ENCODE data around the gene TPH1.

The TPH1 gene

DNA sequence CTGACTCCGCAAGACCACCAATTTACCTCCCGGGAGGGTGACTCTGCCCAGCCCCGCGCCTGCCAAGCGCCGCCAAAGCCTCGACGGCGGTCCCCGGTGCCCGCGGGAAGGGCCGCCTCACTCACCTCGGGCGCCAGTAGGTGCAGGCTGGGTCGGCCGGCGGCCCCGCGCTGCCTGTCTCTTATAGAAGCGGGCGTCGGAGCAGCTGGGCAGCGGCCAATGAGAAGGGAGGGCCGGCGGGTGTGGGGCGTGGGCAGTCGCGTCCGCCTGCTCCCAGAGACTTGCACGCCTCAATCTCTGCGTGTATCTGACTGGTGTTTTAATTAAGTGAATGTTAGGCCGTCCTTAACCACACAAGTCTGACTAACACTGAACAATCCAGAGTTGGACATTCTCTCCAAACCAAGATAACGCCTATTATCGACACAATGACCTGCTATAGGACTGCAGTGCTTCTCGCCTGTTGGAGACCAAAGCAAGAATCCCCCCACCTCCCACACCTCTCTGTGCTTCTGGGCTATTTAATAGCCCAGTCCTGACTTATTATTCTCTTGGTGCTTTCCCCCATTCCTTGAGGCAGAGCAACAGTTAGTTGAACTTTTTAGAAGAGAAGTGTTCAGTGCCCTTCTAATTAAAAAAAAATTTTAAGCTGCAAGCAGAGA lies at the start of gene TPH1:
TSS of gene TPH1 (minus strand) at position 154 of the 662 bp plus-strand sequence. CDS start 5,507 bp downstream, outside the sequence.
- peak; percentile 22 for DNase-seq (ENCODE audit: low spot score)

DNA sequence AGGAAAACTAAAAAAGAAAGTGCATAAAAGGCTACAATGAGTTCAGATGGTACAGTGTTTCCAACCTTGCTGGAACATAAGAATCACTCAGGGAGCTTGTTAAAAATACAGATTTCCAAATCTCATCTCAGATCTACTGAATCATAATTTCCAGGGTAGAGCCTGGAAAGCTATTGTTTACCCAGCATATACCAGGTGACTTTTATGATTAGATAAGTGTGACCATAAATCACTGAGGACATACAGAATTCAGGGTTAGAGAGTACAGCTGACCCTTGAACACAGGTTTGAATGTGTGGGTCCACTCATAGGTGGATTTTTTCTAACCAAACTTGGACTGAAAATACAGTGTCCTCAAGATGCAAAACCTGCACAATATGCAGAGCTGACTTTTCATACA lies 47.9 kb upstream of the TPH1 start:
- no peak for DNase-seq (ENCODE audit: low spot score)

DNA sequence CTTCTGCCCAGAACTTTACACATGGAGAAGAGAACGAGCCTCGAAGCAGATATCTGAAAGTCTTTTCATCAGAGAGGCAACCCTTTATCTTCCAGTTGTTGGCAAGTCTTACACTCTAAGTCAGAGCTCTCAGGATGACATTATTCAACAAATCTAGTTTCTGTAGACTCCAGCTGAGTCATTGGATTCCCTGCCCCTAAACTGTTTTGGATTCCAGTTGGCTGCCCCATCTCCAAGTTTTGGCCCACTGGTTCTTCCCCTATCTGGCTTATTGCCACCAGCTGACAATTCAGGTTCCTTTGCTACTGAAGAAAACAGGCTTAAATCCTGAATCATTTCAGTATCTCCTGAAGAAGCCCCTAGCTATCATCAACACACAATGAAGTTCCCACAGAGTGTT lies 45.7 kb upstream of the TPH1 start:
- no peak for DNase-seq (ENCODE audit: low spot score)

DNA sequence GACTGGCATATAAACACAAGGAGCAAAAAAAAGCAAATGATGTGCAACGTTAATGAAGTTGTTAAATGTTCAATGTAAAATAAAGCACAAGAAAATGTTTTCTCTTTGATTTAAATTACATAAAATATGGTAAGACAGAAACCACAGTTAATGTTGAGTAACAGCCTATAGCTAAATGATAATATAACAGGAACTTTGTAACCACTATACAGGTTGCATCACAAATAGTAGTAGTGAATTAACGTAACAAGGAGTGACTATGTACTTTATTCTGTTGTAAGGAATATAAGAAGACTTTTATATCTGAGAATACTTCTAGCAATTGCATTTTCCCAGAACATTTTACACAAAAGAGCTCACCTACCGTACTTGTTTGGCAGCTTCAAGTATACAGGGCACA lies 42.9 kb upstream of the TPH1 start:
- no peak for DNase-seq (ENCODE audit: low spot score)

DNA sequence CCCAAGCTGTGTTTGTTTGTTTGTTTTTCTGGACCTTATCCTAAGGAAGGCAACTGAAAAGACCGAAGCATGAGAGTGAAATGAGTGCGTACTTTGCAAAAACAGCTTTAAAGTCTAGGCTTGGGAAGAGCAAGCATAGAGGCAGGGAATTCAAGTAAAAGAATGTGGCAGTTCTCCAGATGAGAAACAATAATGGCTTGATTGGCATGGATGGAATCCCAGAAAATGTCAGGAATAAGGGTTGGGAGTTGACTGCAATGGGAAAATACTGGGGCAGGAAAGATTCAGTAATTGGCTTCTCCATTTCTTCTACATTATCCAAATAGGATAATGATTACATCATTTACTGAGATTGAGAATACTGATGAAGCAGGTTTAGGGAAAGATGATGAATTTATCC lies 42.3 kb upstream of the TPH1 start:
- no peak for DNase-seq (ENCODE audit: low spot score)

DNA sequence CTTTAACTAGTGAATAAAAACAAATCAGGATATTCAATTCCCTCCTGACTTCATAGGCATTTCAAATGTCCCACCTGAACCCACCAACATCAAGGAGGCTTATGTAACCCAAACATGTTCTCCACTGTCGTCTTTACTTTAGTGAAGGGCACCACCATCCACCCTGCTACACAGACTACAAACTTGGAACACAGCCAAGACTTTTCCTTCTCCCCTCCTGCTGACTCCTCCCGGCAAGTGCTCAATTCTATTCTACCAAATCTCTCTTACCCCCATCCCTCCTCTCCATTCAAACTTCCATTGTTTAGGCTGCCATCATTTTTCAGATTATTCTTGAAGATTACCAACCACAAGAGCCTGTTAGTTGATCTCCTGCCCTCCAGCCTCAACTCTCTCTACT lies 35.5 kb upstream of the TPH1 start:
- no peak for DNase-seq (ENCODE audit: low spot score)

DNA sequence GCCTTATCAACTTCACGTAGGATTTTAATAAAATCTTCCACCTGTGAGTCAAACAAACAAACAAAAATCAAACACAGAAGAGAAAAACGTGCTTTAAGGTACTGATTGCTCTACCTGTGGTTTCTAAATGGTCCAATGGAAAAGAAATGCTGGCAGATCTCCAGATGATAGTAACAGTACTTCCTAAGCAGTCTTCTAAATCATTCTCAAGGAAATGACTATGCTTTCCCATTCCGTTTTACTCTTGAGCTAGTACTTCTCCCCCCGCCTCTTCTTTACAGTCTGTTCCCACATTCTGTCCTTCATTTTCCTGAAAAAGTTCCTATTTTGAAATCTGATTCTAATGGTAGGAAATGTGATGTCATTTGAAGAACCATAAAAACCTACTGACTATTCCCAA lies 34.4 kb upstream of the TPH1 start:
- no peak for DNase-seq (ENCODE audit: low spot score)

DNA sequence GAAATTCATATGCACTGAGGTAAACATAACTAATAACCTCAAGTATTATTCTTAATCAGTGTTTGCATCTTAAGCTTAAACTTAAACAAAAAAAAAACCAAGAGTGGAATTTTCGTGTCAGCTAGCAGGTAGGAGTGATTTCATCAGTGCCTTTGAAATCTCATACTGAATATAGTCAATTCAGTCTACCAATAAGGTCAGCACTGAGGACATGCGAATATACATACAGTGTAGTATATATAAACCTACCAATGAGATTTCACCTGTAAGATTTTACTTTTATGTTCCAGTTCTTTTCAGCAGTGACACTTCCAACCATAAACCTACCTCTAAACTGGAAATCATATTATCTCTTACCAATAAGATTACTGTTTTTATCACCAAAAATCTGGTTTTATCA lies 32.8 kb upstream of the TPH1 start:
- no peak for DNase-seq (ENCODE audit: low spot score)

DNA sequence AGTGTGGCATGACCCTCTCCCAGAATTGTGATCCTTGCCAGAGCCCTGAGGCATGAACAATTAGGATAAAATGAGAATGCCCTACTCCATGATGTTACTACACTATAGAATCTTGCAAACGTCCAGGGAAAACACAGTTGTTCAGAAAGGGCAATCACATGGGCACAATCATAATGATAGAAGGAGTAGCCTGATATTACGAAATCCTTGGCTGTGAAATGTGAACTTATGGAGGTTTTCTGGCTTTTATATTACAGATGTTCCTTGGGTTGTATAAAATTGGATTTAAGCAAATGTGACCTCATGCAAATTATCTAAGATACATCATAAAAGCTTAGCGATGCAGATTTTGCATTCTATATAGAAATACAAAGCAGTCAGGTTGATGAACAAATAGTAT lies 29.4 kb upstream of the TPH1 start:
- no peak for DNase-seq (ENCODE audit: low spot score)

DNA sequence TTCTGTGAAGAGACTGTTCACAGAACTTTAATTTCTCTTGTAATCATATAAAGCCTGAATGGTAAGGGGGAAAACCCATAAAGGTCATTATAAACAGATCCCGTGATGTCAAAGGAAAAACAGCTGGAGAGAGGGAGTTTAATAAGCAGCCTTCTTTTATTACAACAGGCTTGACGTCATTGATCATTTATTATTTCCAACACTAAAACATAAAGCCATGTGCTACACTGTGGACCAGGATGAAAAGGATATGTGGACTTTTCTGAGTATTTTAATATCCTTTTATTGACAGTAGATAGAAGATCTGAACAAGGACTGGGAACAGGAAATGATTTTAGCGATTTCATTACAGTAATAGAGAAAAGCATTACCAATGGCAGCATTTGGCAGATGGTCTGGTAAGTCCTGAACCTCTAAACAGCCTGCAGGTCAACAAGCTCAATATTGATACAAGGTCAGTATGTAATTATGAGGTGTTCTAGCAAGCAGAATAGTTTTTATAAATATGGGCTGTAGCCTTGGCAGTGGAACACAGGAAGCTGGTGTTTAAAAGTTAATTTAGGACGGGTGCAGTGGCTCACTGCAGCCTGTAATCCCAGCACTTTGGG lies 25.1 kb upstream of the TPH1 start:
- no peak for DNase-seq (ENCODE audit: low spot score)

DNA sequence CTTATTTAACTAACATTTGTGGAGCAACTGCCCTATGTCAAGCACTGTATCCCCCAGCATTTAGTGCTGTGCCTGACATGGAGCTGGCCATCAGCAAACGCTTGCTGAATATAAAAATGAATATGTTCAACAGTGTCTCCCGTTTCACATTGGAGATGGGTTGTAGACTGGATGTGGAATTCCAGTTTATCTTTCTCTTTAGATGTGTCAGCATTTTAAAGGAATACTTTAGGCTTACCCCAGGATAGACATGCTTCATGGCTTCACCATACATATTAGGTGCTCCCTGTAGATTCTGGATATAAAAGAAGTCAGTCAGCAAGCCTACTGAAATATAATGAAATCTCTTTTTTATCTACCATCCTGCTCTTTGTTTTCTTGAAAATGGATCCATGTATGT lies 21.3 kb upstream of the TPH1 start:
- no peak for DNase-seq (ENCODE audit: low spot score)

DNA sequence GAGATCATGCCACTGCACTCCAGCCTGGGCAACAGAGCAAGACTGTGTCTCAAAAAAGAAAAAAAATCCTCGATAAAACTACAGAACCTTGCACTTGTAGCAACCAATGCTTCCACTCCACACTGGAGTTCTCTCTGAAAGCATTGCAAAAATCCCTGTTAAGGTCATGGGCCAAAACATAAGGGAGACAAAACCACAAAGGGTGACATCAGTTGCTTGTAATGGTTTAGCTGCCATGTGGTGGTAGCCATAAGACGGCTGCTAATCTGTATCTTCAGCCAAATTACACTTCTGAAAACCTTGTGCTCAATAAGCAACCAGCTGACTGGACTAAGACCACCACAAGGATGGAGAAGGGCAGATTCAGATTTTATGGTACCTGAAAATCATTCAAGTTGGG lies 20.6 kb upstream of the TPH1 start:
- DNase-seq (ENCODE audit: low spot score): no peak

DNA sequence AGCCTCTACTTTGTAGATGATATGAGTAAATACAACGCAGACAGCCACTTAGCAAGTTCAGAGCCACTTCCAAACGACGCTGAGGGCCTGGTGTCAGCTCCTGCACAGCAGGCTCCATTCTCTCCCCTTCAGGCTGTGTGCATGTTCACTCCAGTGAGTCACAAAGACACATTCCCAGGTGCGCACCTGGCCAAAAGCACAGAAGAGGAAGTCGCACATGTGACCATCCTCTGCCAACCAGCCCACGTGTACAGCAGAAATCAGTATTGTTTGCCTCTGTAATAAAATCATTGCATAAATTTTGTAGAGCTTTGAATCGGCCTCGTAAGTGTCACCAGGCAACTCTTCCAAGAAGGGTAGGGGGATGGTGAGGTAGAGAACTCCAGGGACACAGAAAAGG lies 19.5 kb upstream of the TPH1 start:
- no peak for DNase-seq (ENCODE audit: low spot score)

DNA sequence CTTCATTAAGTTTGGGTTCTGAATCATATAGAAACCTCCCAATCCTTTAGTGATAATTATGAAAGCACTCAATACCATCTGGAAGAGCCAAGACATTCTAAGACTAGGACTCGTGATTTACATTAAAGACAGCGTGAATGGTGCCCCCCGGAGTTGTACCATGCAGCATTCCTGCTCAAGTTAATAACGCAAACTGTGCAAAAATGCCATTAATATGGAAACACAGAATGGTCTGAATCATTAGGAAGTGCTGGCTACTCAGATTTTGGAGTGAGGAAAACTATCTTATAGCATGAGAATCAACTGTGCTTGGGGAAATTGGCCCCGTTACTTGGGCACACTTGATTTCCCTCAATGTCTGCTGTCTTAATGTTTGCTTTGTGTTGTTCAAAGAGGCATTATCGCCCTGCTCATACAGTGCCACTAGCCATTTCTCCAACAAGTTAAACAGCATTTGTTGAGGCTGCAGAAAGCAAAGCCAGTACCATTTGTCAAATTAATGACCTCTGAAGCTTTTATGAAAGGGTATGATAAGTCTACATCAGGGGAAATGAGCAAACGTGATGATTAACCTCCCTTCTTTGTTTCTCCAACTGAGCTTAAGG lies 18.5 kb upstream of the TPH1 start:
- DNase-seq (ENCODE audit: low spot score): no peak

DNA sequence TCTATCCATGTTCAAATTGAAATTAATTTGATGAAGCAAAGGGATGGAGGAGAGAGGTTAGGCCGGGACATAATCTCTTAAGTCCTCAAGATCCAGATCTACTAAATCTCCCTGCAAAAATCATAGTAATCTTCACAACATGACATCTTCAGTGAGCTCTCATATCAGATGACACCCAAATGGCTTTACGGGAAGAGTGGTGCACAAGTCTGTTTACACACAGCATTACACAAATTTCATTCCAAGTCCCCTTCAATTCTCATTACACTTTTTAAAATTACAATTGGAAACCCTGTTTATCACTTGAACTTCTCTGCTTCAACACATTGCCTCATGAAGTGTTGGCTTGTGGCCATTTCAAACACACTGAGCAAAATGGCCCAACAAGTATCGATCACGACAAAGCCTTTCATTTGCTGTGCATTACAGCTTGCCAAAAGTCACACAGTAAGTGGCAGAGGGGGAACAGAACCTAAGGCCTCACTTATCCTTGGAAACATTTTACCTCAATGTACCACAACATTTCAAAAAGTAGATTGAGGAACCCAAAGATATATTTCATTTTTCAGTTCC lies 17.9 kb upstream of the TPH1 start:
- DNase-seq (ENCODE audit: low spot score): no peak

DNA sequence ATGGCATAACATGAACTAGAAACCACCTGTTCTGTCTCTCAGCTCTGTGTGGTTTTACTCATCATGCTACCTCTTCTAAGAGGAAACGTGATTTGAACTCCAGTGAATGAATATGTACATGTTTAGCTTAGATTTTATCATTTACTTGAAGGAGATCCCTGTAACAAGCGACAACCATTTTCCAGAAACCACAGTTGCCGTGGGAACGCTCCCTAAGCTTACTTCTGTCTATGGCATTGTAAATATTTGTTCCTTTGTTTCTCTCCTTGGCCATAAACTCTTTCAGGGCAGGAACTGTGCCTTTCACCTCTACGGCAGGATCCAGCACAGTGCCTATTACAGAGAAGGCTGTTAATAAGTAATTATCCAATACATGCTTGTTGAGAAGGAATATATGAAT lies 17.1 kb upstream of the TPH1 start:
- no peak for DNase-seq (ENCODE audit: low spot score)

DNA sequence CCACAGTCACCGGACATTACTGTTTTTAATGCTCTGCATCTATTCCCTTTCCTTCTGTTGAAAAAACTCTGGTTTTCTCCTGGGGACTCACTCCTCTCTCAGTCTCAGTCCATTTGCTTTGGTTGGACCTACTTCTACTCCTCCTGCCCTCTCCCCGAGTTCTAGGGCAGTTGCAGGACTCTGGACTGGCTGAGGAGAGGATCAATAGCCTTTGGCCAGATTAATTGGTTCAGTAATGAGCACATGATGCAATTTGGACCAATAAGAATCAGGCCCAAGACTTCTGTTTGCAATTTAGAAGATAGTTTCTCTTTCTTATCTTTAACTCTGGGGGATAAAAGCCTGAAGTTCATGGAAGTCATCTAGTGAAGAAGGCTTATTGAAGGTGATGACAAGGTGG lies 15.3 kb upstream of the TPH1 start:
- no peak for DNase-seq (ENCODE audit: low spot score)

DNA sequence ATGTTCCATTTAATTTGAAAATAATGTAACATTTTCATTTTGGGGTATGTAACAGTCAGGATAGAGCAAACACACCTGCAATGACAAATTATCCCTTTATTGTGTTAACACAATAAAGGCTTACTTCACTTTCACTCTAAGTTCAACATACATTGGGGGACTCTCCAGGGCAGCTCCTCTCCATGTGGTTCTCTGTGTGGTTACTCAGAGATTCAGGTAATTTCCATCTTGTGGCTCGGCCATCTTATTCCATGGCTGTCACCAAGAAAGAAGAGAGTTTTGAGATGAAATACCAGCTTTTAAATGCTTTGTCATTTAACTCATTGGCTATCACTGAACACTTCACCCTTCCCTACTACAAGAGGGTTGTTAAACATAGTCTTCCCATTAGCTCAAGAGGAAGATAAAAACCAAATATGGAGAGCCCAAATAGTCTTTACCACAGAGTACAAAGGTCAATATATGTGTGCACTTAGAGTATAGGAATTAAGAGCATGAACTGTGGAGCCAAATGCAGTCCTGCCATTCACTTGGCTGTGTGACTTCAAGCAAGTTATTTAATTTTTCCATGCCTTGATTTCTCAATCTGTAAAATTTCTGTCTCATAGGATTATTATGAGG lies 10.6 kb upstream of the TPH1 start:
- no peak for DNase-seq (ENCODE audit: low spot score)

DNA sequence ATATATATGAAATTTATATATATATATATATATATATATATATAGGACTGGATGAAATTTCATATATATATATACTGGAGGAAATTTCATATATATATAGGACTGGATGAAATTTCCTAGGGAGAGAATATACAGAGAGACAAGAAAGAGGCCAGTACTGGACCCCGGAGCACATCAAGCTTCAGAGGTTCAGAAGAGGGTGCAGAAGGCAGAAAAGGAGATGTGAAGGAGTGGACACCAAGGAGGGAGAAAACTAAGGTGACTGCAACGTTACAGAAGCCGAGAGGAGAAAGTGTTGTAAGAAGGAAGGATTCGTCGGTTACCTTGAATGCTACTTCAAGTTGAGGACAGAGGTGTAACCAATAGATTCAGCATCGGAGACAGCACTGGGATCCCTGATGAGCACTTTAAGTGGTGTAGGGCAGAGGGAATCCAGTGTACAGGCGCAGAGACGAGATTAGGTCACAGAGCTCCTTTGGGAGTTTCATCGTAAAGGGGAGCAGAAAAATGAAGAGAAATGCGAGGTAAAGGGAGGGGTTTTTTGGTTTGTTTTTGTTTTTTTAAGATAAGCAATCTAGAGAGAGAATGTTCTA lies 8.5 kb upstream of the TPH1 start:
- no peak for DNase-seq (ENCODE audit: low spot score)

DNA sequence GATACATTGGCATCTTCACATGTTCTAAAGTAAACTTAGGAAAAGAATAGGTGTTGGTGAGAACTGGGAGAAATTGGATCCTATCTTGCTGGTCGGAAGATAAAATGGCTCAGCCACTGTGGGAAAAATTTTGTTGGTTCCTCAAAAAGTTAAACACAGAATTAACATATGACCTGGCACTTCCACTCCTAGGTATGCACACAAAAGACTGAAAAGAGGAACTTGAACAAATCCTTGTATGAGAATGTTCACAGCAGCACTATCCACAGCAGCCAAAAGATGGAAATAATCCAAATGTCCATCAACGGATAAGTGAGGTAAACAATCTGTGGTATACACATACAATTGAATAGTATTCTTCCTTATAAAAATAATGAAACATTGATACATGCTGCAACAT lies 4.8 kb upstream of the TPH1 start:
- DNase-seq (ENCODE audit: low spot score): no peak

DNA sequence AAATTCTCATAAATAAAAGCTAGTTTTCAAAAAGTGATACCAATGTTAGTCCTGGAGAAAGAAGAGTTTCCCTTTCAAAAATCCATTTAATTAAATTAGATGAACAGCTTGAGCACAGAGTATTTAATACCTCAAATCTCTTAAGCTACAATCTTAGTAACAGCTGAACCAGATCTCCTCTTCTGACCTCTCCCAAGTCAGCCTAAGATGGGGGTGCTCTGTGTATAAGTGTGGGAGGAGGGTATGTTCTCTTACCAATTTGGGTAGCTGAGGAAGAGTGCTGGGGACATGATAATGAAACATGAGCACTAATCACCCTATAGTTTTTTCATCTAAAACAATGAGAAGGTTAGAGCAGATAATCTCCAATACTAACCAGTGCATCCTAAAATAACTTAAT lies 9.6 kb downstream of the TPH1 start:
- no peak for DNase-seq (ENCODE audit: low spot score)

DNA sequence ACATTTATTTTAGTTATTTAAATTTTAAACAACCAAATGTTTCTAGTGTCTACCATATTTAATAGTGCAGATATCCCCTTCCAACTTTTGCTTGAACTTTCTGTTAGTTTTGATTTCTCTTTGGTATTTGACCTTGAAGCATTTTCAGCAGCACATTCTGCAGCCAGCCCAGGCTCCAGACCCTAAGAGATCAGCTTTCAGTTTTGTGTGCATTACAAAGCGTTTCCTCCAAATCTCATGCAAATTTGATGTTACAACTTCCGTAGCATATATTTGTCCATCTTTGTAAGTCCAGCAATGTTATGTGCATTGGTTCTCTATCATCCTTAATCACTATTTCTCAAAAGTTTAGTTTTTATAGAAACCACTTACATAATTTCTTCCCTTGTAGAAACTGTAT lies 18.6 kb downstream of the TPH1 start:
- no peak for DNase-seq (ENCODE audit: low spot score)

DNA sequence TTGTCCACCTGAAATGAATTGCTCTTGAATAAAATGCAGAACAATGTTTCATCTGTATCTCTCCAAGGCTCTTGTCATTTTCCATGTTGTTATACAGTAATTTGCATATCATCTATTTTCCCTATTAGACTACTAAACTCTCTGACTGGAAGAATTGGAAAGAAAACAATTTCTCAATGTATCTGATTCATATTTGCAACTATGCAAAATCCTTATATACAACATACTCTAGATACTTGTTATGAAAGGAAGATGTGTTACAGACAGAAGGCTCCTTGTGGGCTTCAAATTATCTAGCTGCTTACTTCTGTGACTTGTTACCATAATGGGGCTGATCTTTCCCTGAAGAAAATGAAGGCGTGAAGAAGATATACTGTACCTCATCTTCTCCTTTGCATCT lies 23.6 kb downstream of the TPH1 start:
- no peak for DNase-seq (ENCODE audit: low spot score)

All from COLO829 (cell line).